Stomach (tissue), 9 donors: ENCODE data around the gene CCDC148. TPM values are rescaled to one million over a fixed set of nuclear protein-coding genes. Genes with fewer than 3 reads are reported as not detected.
A peak's percentile ranks its signal among the peaks of the same experiment; 100 is the strongest.

ENCODE experiments used
- DNase-seq, 2 donors: peaks; one replicate each; pipeline versions ENCODE4 v3.0.0 to v3.0.0-alpha.2; 2013 to 2019
- H3K27ac ChIP-seq, 5 donors: fragments of 200-600 bp in 4 of 5; sonication (generic) in 4 of 5; one replicate each; pipeline ENCODE4 v1.5.1; 2013 to 2019; ENCODE audit warnings: mild to moderate bottlenecking in 1 of 5, moderate library complexity in 1 of 5
- H3K27me3 ChIP-seq, 3 donors: fragments of 200-600 bp; sonication (generic); one replicate each; pipeline ENCODE4 v1.5.1; 2017 to 2019; ENCODE audit warnings: mixed run types in 1 of 3
- H3K36me3 ChIP-seq, 4 donors: fragments of 200-600 bp; sonication (generic); 1 replicate in 3 of 4; 2 replicates in 1 of 4; pipeline ENCODE4 v1.5.1; 2016 to 2019
- H3K4me1 ChIP-seq, 4 donors: fragments of 200-600 bp; sonication (generic); one replicate each; pipeline ENCODE4 v1.5.1; 2016 to 2019
- H3K4me3 ChIP-seq, 4 donors: fragments of 200-600 bp; sonication (generic) in 3 of 4; one replicate each; pipeline ENCODE4 v1.5.1; 2016 to 2019; ENCODE audit warnings: mild to moderate bottlenecking in 1 of 4
- H3K9me3 ChIP-seq, 4 donors: fragments of 200-600 bp; sonication (generic); one replicate each; pipeline ENCODE4 v1.5.1; 2016 to 2019
- CTCF ChIP-seq, 7 experiments: fragments of 450-650 bp in 4 of 7; fragments of 200-600 bp in 3 of 7; sonication (generic) in 3 of 7; IDR thresholded peaks; one replicate each; pipeline ENCODE4 v1.5.1; 2016 to 2019; ENCODE audit warnings: antibody characterized with exemption in 7 of 7, control low read depth in 2 of 7, mild to moderate bottlenecking in 1 of 7
- EP300 ChIP-seq: sonication (generic); formaldehyde crosslinking; IDR thresholded peaks from one replicate; pipeline ENCODE4 v1.6.1; 2017; ENCODE audit warnings: antibody characterized with exemption
- POLR2A ChIP-seq, 4 donors: fragments of 450-650 bp; IDR thresholded peaks; one replicate each; pipeline ENCODE4 v1.6.1; 2016; ENCODE audit warnings: antibody characterized with exemption in 4 of 4, control low read depth in 2 of 4, mild to moderate bottlenecking in 1 of 4, moderate library complexity in 1 of 4
- POLR2AphosphoS5 ChIP-seq, 3 donors: sonication (generic); formaldehyde crosslinking; IDR thresholded peaks; one replicate each; pipeline ENCODE4 v1.6.1; 2016; ENCODE audit warnings: antibody characterized with exemption in 3 of 3
- WGBS, 5 donors: extraction: QIAGEN DNeasy Blood & Tissue Kit in 3 of 5; methylation state at CpG; one replicate each; pipeline versions ENCODE4 v1.1.5 to v1.1.7; 2013 to 2018; 5-methylcytosine and 5-hydroxymethylcytosine counted together
- intact Hi-C: fragments of 100-400 bp; cut with DNase I; formaldehyde crosslinking; loops from one replicate; pipeline ENCODE4 v1.15.1; 2023; ENCODE audit warnings: low total_unique reads
- polyA plus RNA-seq, 3 donors: library from polyadenylated mRNA; stranded (reverse); fragments of 200-250 nt; gene quantifications; one replicate each; pipeline ENCODE4 v1.2.3, GENCODE V29; 2013
- total RNA-seq, 5 donors: library from RNA; depleted of rRNA; stranded (reverse); fragments of >200 nt; gene quantifications; one replicate each; pipeline versions ENCODE4 v1.1.0 to v1.2.3, GENCODE V29; 2014 to 2016
- donor health status: healthy with polysubstance abuse.
- donor health status: Bipolar disorder and iron deficiency.
- donor health status: healthy.

CCDC148 gene
- total and polyA plus RNA-seq, 8 donors = 0.25 to 1.3 (median 0.43) TPM; not detected in 5

- Histone ChIP-seq H3K4me1 (no peaks in the 10 kb centered on the region), H3K36me3 (no peaks in the 10 kb centered on the region), H3K4me3 (no peak overlapping the region), H3K9me3 (peaks cover 0 to 10% (median 0%) of the 10 kb centered on the region in 4 donors), H3K27ac (no peak overlapping the region), H3K27me3 (no peaks in the 10 kb centered on the region)
- TF ChIP-seq POLR2AphosphoS5 (IDR thresholded peaks at IDR 0.05) = no peak
- no peak for TF ChIP-seq POLR2A (IDR thresholded peaks at IDR 0.05)
- no peak for TF ChIP-seq CTCF (IDR thresholded peaks at IDR 0.05)
- no peak for TF ChIP-seq EP300
- 63 to 82% (median 77%) methylated on average over 1 of the region's 1 CpG for WGBS, 5 donors
- intact Hi-C loops = no loop called here
- no peak for DNase-seq
Observed at GRCh38 chr2:158297606-158298005, 158.9 kb downstream of the CCDC148 start.

GRCh38 chr2:158297120-158297519 lies 159.4 kb downstream of the CCDC148 start:
- TF ChIP-seq POLR2A (IDR thresholded peaks at IDR 0.05) = no peak
- no peak for TF ChIP-seq EP300
- TF ChIP-seq CTCF (IDR thresholded peaks at IDR 0.05) = no peak
- no peak for TF ChIP-seq POLR2AphosphoS5 (IDR thresholded peaks at IDR 0.05)
- no peaks in the 10 kb centered on the region for H3K36me3 ChIP-seq
- no peak overlapping the region for H3K4me3 ChIP-seq
- 47 to 65% (median 62%) methylated on average over 2 of the region's 2 CpGs for WGBS, 5 donors
- intact Hi-C loops = no loop called here
- no peaks in the 10 kb centered on the region for H3K27me3 ChIP-seq
- peaks cover 0 to 10% (median 0%) of the 10 kb centered on the region in 4 donors for H3K9me3 ChIP-seq
- no peak overlapping the region for H3K27ac ChIP-seq
- no peak for DNase-seq
- H3K4me1 ChIP-seq = no peaks in the 10 kb centered on the region

GRCh38 chr2:158293722-158294121 lies 162.8 kb downstream of the CCDC148 start:
- Histone ChIP-seq H3K36me3 (no peaks in the 10 kb centered on the region), H3K4me1 (no peaks in the 10 kb centered on the region), H3K9me3 (peaks cover 0 to under 1% (median 0%) of the 10 kb centered on the region in 4 donors), H3K4me3 (no peak overlapping the region), H3K27ac (no peak overlapping the region), H3K27me3 (no peaks in the 10 kb centered on the region)
- DNase-seq = no peak
- 86 to 98% (median 91%) methylated on average over 2 to 3 of the region's 3 CpGs for WGBS, 5 donors
- no peak for TF ChIP-seq POLR2AphosphoS5 (IDR thresholded peaks at IDR 0.05)
- TF ChIP-seq CTCF (IDR thresholded peaks at IDR 0.05) = no peak
- TF ChIP-seq EP300 = no peak
- TF ChIP-seq POLR2A (IDR thresholded peaks at IDR 0.05) = no peak
- intact Hi-C loops = no loop called here

GRCh38 chr2:158291544-158292180 lies 164.9 kb downstream of the CCDC148 start:
- peak in 1 of 2 donors; percentile 21 for DNase-seq
- Histone ChIP-seq H3K36me3 (no peaks in the 10 kb centered on the region), H3K9me3 (peaks cover 0 to 7% (median 3%) of the 10 kb centered on the region in 4 donors), H3K4me3 (no peak overlapping the region), H3K27me3 (no peaks in the 10 kb centered on the region), H3K4me1 (no peaks in the 10 kb centered on the region), H3K27ac (no peak overlapping the region)
- no peak for TF ChIP-seq CTCF (IDR thresholded peaks at IDR 0.05)
- 72 to 84% (median 79%) methylated on average over 2 of the region's 2 CpGs for WGBS, 5 donors
- intact Hi-C loops = no loop called here
